SU-DHL-6 (cell line): ENCODE data around the gene NPW.

Experiments
- CTCF ChIP-seq: fragments of 200-600 bp; sonication (generic); IDR thresholded peaks from one replicate; pipeline ENCODE4 v1.5.1; 2017; ENCODE audit warnings: antibody characterized with exemption, mild to moderate bottlenecking, low read length, moderate library complexity; ENCODE audit not compliant: insufficient read depth, poor library complexity, severe bottlenecking
- EZH2phosphoT487 ChIP-seq: fragments of 200-600 bp; sonication (generic), shearing (Covaris generic); conservative IDR thresholded peaks from 2 replicates; pipeline ENCODE4 v1.6.1; 2018; ENCODE audit warnings: mild to moderate bottlenecking, antibody characterized with exemption, low read length, moderate library complexity, mixed read lengths

DNA sequence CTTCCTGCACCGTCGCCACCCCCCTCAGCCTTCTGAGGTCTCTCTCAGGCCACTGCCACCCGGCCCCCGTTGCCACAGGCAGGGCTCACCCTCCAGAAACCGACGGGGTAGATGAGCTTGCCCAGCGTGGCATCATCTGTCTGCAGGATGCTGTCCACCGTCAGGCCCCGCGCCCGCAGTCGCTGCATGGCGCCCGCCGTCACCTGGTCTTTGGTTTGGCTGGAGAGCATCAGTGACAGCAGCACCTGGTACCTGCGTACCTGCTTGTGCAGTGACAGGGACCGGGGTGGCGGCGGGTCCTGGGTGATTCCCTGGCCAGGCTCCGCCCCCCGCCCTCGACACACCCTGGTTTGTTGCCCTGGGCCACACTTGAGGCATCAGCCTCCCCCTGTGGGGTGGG lies 25.0 kb downstream of the NPW start:
- TF ChIP-seq CTCF (no peak), EZH2phosphoT487 (no peak)
